ENCODE measurements around the gene ATP6V1G2.

The ATP6V1G2 gene

DNA sequence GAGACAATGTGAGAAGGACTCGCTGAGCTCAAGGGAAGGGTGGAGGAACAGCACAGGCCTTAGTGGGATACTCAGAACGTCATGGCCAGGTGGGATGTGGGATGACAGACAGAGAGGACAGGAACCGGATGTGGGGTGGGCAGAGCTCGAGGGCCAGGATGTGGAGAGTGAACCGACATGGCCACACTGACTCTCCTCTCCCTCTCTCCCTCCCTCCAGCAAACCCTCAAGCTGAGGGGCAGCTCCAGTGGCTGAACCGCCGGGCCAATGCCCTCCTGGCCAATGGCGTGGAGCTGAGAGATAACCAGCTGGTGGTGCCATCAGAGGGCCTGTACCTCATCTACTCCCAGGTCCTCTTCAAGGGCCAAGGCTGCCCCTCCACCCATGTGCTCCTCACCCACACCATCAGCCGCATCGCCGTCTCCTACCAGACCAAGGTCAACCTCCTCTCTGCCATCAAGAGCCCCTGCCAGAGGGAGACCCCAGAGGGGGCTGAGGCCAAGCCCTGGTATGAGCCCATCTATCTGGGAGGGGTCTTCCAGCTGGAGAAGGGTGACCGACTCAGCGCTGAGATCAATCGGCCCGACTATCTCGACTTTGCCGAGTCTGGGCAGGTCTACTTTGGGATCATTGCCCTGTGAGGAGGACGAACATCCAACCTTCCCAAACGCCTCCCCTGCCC lies 30.6 kb upstream of the ATP6V1G2 start:
- peak overlapping the region; percentile 98 for H3K4me3 ChIP-seq (ENCODE audit: low read depth, low read length)
- peak; percentile 84 for DNase-seq (ENCODE audit: low read depth)
- TF ChIP-seq POLR2A (IDR thresholded peaks at IDR 0.05; ENCODE audit: extremely low read depth, insufficient read length) (peak; percentile 35), MYC (IDR thresholded peaks at IDR 0.05; ENCODE audit: low read depth, low read length) (peak; percentile 58), MAX (IDR thresholded peaks at IDR 0.05; ENCODE audit: low read depth, low read length) (0 out of 2 replicates have a peak, but pooled peaks have one; percentile 58), CTCF (IDR thresholded peaks at IDR 0.05; ENCODE audit: low read depth, low read length) (no peak)

DNA sequence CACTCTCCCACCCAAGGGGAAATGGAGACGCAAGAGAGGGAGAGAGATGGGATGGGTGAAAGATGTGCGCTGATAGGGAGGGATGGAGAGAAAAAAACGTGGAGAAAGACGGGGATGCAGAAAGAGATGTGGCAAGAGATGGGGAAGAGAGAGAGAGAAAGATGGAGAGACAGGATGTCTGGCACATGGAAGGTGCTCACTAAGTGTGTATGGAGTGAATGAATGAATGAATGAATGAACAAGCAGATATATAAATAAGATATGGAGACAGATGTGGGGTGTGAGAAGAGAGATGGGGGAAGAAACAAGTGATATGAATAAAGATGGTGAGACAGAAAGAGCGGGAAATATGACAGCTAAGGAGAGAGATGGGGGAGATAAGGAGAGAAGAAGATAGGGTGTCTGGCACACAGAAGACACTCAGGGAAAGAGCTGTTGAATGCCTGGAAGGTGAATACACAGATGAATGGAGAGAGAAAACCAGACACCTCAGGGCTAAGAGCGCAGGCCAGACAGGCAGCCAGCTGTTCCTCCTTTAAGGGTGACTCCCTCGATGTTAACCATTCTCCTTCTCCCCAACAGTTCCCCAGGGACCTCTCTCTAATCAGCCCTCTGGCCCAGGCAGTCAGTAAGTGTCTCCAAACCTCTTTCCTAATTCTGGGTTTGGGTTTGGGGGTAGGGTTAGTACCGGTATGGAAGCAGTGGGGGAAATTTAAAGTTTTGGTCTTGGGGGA lies 29.7 kb upstream of the ATP6V1G2 start:
- TF ChIP-seq MYC (IDR thresholded peaks at IDR 0.05; ENCODE audit: low read depth, low read length) (no peak), CTCF (IDR thresholded peaks at IDR 0.05; ENCODE audit: low read depth, low read length) (no peak), POLR2A (IDR thresholded peaks at IDR 0.05; ENCODE audit: extremely low read depth, insufficient read length) (no peak), MAX (IDR thresholded peaks at IDR 0.05; ENCODE audit: low read depth, low read length) (no peak)
- H3K4me3 ChIP-seq (ENCODE audit: low read depth, low read length) = peak overlapping the region; percentile 98
- peak; percentile 85 for DNase-seq (ENCODE audit: low read depth)

GRCh38 chr6:31575335-31575901 lies 29.0 kb upstream of the ATP6V1G2 start, which contains the start of gene TNF:
Gene TNF (plus strand): TSS chr6:31575565. CDS start chr6:31575742, 177 bp downstream.
- peak within 1 kb of the TSS; percentile 98 for H3K4me3 ChIP-seq (ENCODE audit: low read depth, low read length)
- DNase-seq (ENCODE audit: low read depth) = peak; percentile 96

GRCh38 chr6:31574106-31575061 lies 28.0 kb upstream of the ATP6V1G2 start:
- DNase-seq (ENCODE audit: low read depth) = peak; percentile 46
- peak overlapping the region; percentile 98 for H3K4me3 ChIP-seq (ENCODE audit: low read depth, low read length)
- TF ChIP-seq MYC (IDR thresholded peaks at IDR 0.05; ENCODE audit: low read depth, low read length) (no peak), CTCF (IDR thresholded peaks at IDR 0.05; ENCODE audit: low read depth, low read length) (peak; percentile 10), POLR2A (IDR thresholded peaks at IDR 0.05; ENCODE audit: extremely low read depth, insufficient read length) (no peak)

More at GRCh38 chr6:31575335-31575901, 29.0 kb upstream of the ATP6V1G2 start, which contains the start of gene TNF:
- TF ChIP-seq CTCF (IDR thresholded peaks at IDR 0.05; ENCODE audit: low read depth, low read length) (no peak), MYC (IDR thresholded peaks at IDR 0.05; ENCODE audit: low read depth, low read length) (peak; percentile 77), MAX (IDR thresholded peaks at IDR 0.05; ENCODE audit: low read depth, low read length) (peak; percentile 65), POLR2A (IDR thresholded peaks at IDR 0.05; ENCODE audit: extremely low read depth, insufficient read length) (peak; percentile 100)
